Measurements from ENCODE around the gene TRPM4. TPM values are rescaled to one million over a fixed set of nuclear protein-coding genes. Genes with fewer than 3 reads are reported as not detected.
A peak's percentile ranks its signal among the peaks of the same experiment; 100 is the strongest.

Gene TRPM4
- total RNA-seq, 1 experiment from 2014 or later: 30.0 TPM

- Histone ChIP-seq H3K27ac (ENCODE audit: low read length) (no peak within 1 kb of the TSS), H3K4me2 (ENCODE audit: low read length) (peak within 1 kb of the TSS; percentile 91), H3K9ac (ENCODE audit: low read length) (0 out of 2 replicates have a peak within 1 kb of the TSS, but pooled peaks have one; percentile 27), H3K4me1 (ENCODE audit: insufficient read depth, low read length) (peaks cover 10% of the 10 kb centered on the region; the same call in 1 of the 2 replicates), H3K9me3 (ENCODE audit: low read length) (no peaks in the 10 kb centered on the region), H2AFZ (ENCODE audit: low read length) (peak within 1 kb of the TSS; percentile 95), H3K36me3 (ENCODE audit: low read depth, low read length) (no peaks in the 10 kb centered on the region; the same call in 1 of the 2 replicates), H3K9me2 (replicated peaks; ENCODE audit: low read length) (no peaks in the 10 kb centered on the region), H3K4me3 (ENCODE audit: low read length) (peak within 1 kb of the TSS; percentile 75), H3K27me3 (ENCODE audit: low read length) (no peaks in the 10 kb centered on the region), H4K20me1 (ENCODE audit: low read length) (no peaks in the 10 kb centered on the region), H3F3A (ENCODE audit: low read length, unreplicated experiment) (no peaks in the 10 kb centered on the region), H3K79me2 (ENCODE audit: low read length) (no peaks in the 10 kb centered on the region)
- ATAC-seq (peak; percentile 64), DNase-seq (peak; percentile 73)
- TF ChIP-seq CTCF (conservative IDR thresholded peaks at IDR 0.05; ENCODE audit: low read depth, low read length) (peak; percentile 37), EZH2 (IDR thresholded peaks at IDR 0.05; ENCODE audit: low read length, unreplicated experiment) (no peak), EZH2phosphoT487 (IDR thresholded peaks at IDR 0.05; ENCODE audit: borderline replicate concordance, low read length) (no peak)
- intact Hi-C loops (cut with micrococcal nuclease): no loop called here
- BruUV-seq (replicated peaks): no TSS peak
- ChIA-PET CTCF (interaction anchor here (1.5 to 2.0 kb wide), 2 partner anchors 14 to 16 kb away, joined by 5 to 15 read pairs; no protein-coding TSS in a partner anchor), POLR2A (ENCODE audit: unreplicated experiment) (no interaction called here)
These were observed 43.6 kb upstream of the TRPM4 start, which contains the start of gene LIN7B for GRCh38 chr19:49113762-49114629. Gene LIN7B, plus strand, starts transcription at chr19:49114370. Its CDS starts 35 bp downstream, at chr19:49114405.

GRCh38 chr19:49114630-49115363, 42.8 kb upstream of the TRPM4 start:
- TF ChIP-seq EZH2 (IDR thresholded peaks at IDR 0.05; ENCODE audit: low read length, unreplicated experiment) (no peak), EZH2phosphoT487 (IDR thresholded peaks at IDR 0.05; ENCODE audit: borderline replicate concordance, low read length) (no peak), CTCF (conservative IDR thresholded peaks at IDR 0.05; ENCODE audit: low read depth, low read length) (no peak)
- CTCF ChIA-PET: interaction anchor here (1.5 to 2.0 kb wide), 2 partner anchors 13 to 17 kb away, joined by 5 to 15 read pairs; no protein-coding TSS in a partner anchor
- no peak for ATAC-seq
- no peaks in the 10 kb centered on the region for H3K9me3 ChIP-seq (ENCODE audit: low read length)
- peak overlapping the region; percentile 76 for H2AFZ ChIP-seq (ENCODE audit: low read length)
- H3K4me1 ChIP-seq (ENCODE audit: insufficient read depth, low read length): peaks cover 10% of the 10 kb centered on the region; the same call in 1 of the 2 replicates
- H3K9ac ChIP-seq (ENCODE audit: low read length): 0 out of 2 replicates have a peak overlapping the region, but pooled peaks have one; percentile 27
- no peaks in the 10 kb centered on the region for H3K27me3 ChIP-seq (ENCODE audit: low read length)
- POLR2A ChIA-PET (ENCODE audit: unreplicated experiment): interaction anchor here (0.6 kb wide), 1 partner anchor 337 kb away, joined by 3 read pairs; the partner anchor contains the start of gene PIH1D1
- H3F3A ChIP-seq (ENCODE audit: low read length, unreplicated experiment): no peaks in the 10 kb centered on the region
- BruUV-seq (replicated peaks): no TSS peak
- H3K4me3 ChIP-seq (ENCODE audit: low read length): peak overlapping the region; percentile 75
- H3K9me2 ChIP-seq (replicated peaks; ENCODE audit: low read length): no peaks in the 10 kb centered on the region
- peak overlapping the region; percentile 91 for H3K4me2 ChIP-seq (ENCODE audit: low read length)
- no peaks in the 10 kb centered on the region for H3K36me3 ChIP-seq (ENCODE audit: low read depth, low read length)
- H3K79me2 ChIP-seq (ENCODE audit: low read length): no peaks in the 10 kb centered on the region
- no peak overlapping the region for H3K27ac ChIP-seq (ENCODE audit: low read length)
- intact Hi-C loops (cut with micrococcal nuclease): no loop called here
- H4K20me1 ChIP-seq (ENCODE audit: low read length): no peaks in the 10 kb centered on the region
- DNase-seq: no peak

Data from PC-3 (cell line).